HFFc6 (cell line): Measurements from ENCODE around the gene UIMC1. TPM values are rescaled to one million over a fixed set of nuclear protein-coding genes. Genes with fewer than 3 reads are reported as not detected.

Source experiments
- DNase-seq: peaks from one replicate; pipeline ENCODE4 v3.0.0-alpha.2; 2018
- H3K27ac Mint-ChIP-seq: 2 replicates; pipeline ENCODE4 v1.8.0; 2020; ENCODE audit warnings: mild to moderate bottlenecking, mixed read lengths
- H3K27me3 Mint-ChIP-seq: 2 replicates; pipeline ENCODE4 v1.8.0; 2021; ENCODE audit warnings: mild to moderate bottlenecking, moderate library complexity, mixed read lengths; ENCODE audit not compliant: insufficient read depth
- H3K36me3 Mint-ChIP-seq: 2 replicates; pipeline ENCODE4 v1.8.0; 2021; ENCODE audit warnings: low read depth, mixed read lengths
- H3K4me1 Mint-ChIP-seq: 2 replicates; pipeline ENCODE4 v1.8.0; 2020; ENCODE audit warnings: low read depth, mixed read lengths
- H3K4me3 Mint-ChIP-seq: 2 replicates; pipeline ENCODE4 v1.8.0; 2020; ENCODE audit warnings: mild to moderate bottlenecking, moderate library complexity, mixed read lengths
- H3K9me3 Mint-ChIP-seq: 2 replicates; pipeline ENCODE4 v1.8.0; 2020; ENCODE audit warnings: mild to moderate bottlenecking, mixed read lengths
- CTCF ChIP-seq: fragments of 200-600 bp; sonication (generic); IDR thresholded peaks from 2 replicates; pipeline ENCODE4 v1.5.0; 2021; ENCODE audit warnings: antibody characterized with exemption, mild to moderate bottlenecking
- total RNA-seq, 6 experiments: library from RNA; stranded (reverse); fragmentation: NEBNext Ultra II Directional; extraction: Animal tissue kit (Norgen Biotek cat#: 25700); gene quantifications; 2 replicates in 1 of 6; 3 replicates in 5 of 6; pipeline ENCODE4 v1.2.3, GENCODE V29; 2021

The UIMC1 gene
- total RNA-seq, 6 experiments from 2014 or later, result 19.8 to 34.4 (median 23.6) TPM

- Mint-ChIP-seq H3K4me1 (no peaks in the 10 kb centered on the region), H3K27me3 (no peaks in the 10 kb centered on the region), H3K27ac (no peak overlapping the region), H3K4me3 (no peak overlapping the region), H3K36me3 (peaks cover 10% of the 10 kb centered on the region; the same call in 1 of the 2 replicates), H3K9me3 (no peaks in the 10 kb centered on the region)
- DNase-seq, result no peak
- TF ChIP-seq CTCF, result no peak
Observed at GRCh38 chr5:176927562-176927961, 79.0 kb downstream of the UIMC1 start.

- no peak overlapping the region for H3K27ac Mint-ChIP-seq
- H3K36me3 Mint-ChIP-seq, result no peaks in the 10 kb centered on the region
- TF ChIP-seq CTCF, result no peak
- DNase-seq, result no peak
- H3K27me3 Mint-ChIP-seq, result no peaks in the 10 kb centered on the region
- H3K4me3 Mint-ChIP-seq, result no peak overlapping the region
- no peaks in the 10 kb centered on the region for H3K9me3 Mint-ChIP-seq
- H3K4me1 Mint-ChIP-seq, result no peaks in the 10 kb centered on the region
Observed at GRCh38 chr5:176922817-176923216, 83.8 kb downstream of the UIMC1 start.

GRCh38 chr5:176921714-176922113 lies 84.9 kb downstream of the UIMC1 start:
- Mint-ChIP-seq H3K36me3 (no peaks in the 10 kb centered on the region), H3K27ac (no peak overlapping the region), H3K27me3 (no peaks in the 10 kb centered on the region), H3K4me1 (no peaks in the 10 kb centered on the region), H3K4me3 (no peak overlapping the region), H3K9me3 (no peaks in the 10 kb centered on the region)
- TF ChIP-seq CTCF, result no peak
- DNase-seq, result no peak

GRCh38 chr5:176918613-176919012 lies 88.0 kb downstream of the UIMC1 start:
- no peak for DNase-seq
- Mint-ChIP-seq H3K27ac (no peak overlapping the region), H3K9me3 (no peaks in the 10 kb centered on the region), H3K36me3 (peaks cover 5% of the 10 kb centered on the region; the same call in 1 of the 2 replicates), H3K27me3 (no peaks in the 10 kb centered on the region), H3K4me3 (no peak overlapping the region), H3K4me1 (no peaks in the 10 kb centered on the region)
- no peak for TF ChIP-seq CTCF

GRCh38 chr5:176916337-176916736 lies 90.2 kb downstream of the UIMC1 start:
- TF ChIP-seq CTCF, result no peak
- no peak overlapping the region for H3K27ac Mint-ChIP-seq
- H3K36me3 Mint-ChIP-seq, result peaks cover 5% of the 10 kb centered on the region; the same call in 1 of the 2 replicates
- no peak overlapping the region for H3K4me3 Mint-ChIP-seq
- DNase-seq, result no peak
- H3K9me3 Mint-ChIP-seq, result no peaks in the 10 kb centered on the region
- no peaks in the 10 kb centered on the region for H3K27me3 Mint-ChIP-seq
- no peaks in the 10 kb centered on the region for H3K4me1 Mint-ChIP-seq

GRCh38 chr5:176915906-176916305 lies 90.7 kb downstream of the UIMC1 start:
- H3K36me3 Mint-ChIP-seq, result peaks cover 5% of the 10 kb centered on the region; the same call in 1 of the 2 replicates
- no peak overlapping the region for H3K27ac Mint-ChIP-seq
- TF ChIP-seq CTCF, result no peak
- H3K4me3 Mint-ChIP-seq, result no peak overlapping the region
- DNase-seq, result no peak
- H3K4me1 Mint-ChIP-seq, result no peaks in the 10 kb centered on the region
- H3K9me3 Mint-ChIP-seq, result no peaks in the 10 kb centered on the region
- H3K27me3 Mint-ChIP-seq, result no peaks in the 10 kb centered on the region
